ENCODE data around the gene PPP1R27.
A peak's percentile ranks its signal among the peaks of the same experiment; 100 is the strongest.

PPP1R27 gene

GRCh38 chr17:81860756-81861568 is 26.1 kb upstream of the PPP1R27 start:
- DNase-seq = peak; percentile 99

GRCh38 chr17:81859906-81860755 is 25.3 kb upstream of the PPP1R27 start, which contains the start of gene P4HB:
Gene P4HB (minus strand): TSS chr17:81860535. CDS start chr17:81860471, 64 bp downstream.
- no peak for DNase-seq

- no peak for DNase-seq
Measured at GRCh38 chr17:81858967-81859905, 24.4 kb upstream of the PPP1R27 start.

GRCh38 chr17:81858170-81858966 is 23.5 kb upstream of the PPP1R27 start:
- DNase-seq = no peak

- peak; percentile 12 for DNase-seq
Measured at GRCh38 chr17:81854974-81855774, 20.3 kb upstream of the PPP1R27 start.

GRCh38 chr17:81852237-81852636 is 17.4 kb upstream of the PPP1R27 start:
- no peak for DNase-seq

- no peak for DNase-seq
Measured at GRCh38 chr17:81851423-81851822, 16.6 kb upstream of the PPP1R27 start.

- DNase-seq = no peak
Measured at GRCh38 chr17:81849457-81849856, 14.6 kb upstream of the PPP1R27 start.

GRCh38 chr17:81846743-81847689 is 12.2 kb upstream of the PPP1R27 start:
- DNase-seq = no peak

- no peak for DNase-seq
Measured at GRCh38 chr17:81845881-81846742, 11.3 kb upstream of the PPP1R27 start.

- no peak for DNase-seq
Measured at GRCh38 chr17:81845361-81845760, 10.5 kb upstream of the PPP1R27 start.

GRCh38 chr17:81844887-81845286 is 10.0 kb upstream of the PPP1R27 start:
- DNase-seq = no peak

- no peak for DNase-seq
Measured at GRCh38 chr17:81844327-81844851, 9.5 kb upstream of the PPP1R27 start.

GRCh38 chr17:81843713-81844326 is 9.0 kb upstream of the PPP1R27 start:
- no peak for DNase-seq

GRCh38 chr17:81842725-81843504 is 8.1 kb upstream of the PPP1R27 start:
- no peak for DNase-seq

- DNase-seq = no peak
Measured at GRCh38 chr17:81842378-81842724, 7.5 kb upstream of the PPP1R27 start.

GRCh38 chr17:81841866-81842265 is 7.0 kb upstream of the PPP1R27 start:
- DNase-seq = no peak
